Stimulated activated memory B cell treated with anti-CD40 and anti-IgM and Interleukin-4, amounts not matched to agents 10 μg/mL and 1 μg/mL and 100 μg/mL, for 72 hours (primary cell): ENCODE measurements around the gene BRD4.
A peak's percentile ranks its signal among the peaks of the same experiment; 100 is the strongest.

Source experiments
- ATAC-seq: fragments of 150-1000 bp; cut with Tn5 transposase; 2 replicates; pipeline ENCODE4 v1.10.0; 2021
- H3K27ac Mint-ChIP-seq: one replicate; pipeline ENCODE4 v1.8.0; 2022; ENCODE audit warnings: mild to moderate bottlenecking, mixed read lengths
- H3K27me3 Mint-ChIP-seq: one replicate; pipeline ENCODE4 v1.8.0; 2022; ENCODE audit warnings: mixed read lengths
- H3K36me3 Mint-ChIP-seq: one replicate; pipeline ENCODE4 v1.8.0; 2022; ENCODE audit warnings: mixed read lengths
- H3K4me1 Mint-ChIP-seq: one replicate; pipeline ENCODE4 v1.8.0; 2022; ENCODE audit warnings: mixed read lengths
- H3K4me3 Mint-ChIP-seq: one replicate; pipeline ENCODE4 v1.8.0; 2022; ENCODE audit warnings: mild to moderate bottlenecking, moderate library complexity, mixed read lengths
- H3K9me3 Mint-ChIP-seq: one replicate; pipeline ENCODE4 v1.8.0; 2022; ENCODE audit warnings: mixed read lengths

The BRD4 gene

GRCh38 chr19:15331419-15332310 is 674 bp downstream of the BRD4 start:
- peak overlapping the region; percentile 91 for H3K27ac Mint-ChIP-seq
- H3K4me1 Mint-ChIP-seq = peaks cover 69% of the 10 kb centered on the region
- peak; percentile 61 for ATAC-seq
- H3K9me3 Mint-ChIP-seq = no peaks in the 10 kb centered on the region
- H3K4me3 Mint-ChIP-seq = peak overlapping the region; percentile 92
- H3K36me3 Mint-ChIP-seq = peaks cover 18% of the 10 kb centered on the region
- no peaks in the 10 kb centered on the region for H3K27me3 Mint-ChIP-seq

DNA sequence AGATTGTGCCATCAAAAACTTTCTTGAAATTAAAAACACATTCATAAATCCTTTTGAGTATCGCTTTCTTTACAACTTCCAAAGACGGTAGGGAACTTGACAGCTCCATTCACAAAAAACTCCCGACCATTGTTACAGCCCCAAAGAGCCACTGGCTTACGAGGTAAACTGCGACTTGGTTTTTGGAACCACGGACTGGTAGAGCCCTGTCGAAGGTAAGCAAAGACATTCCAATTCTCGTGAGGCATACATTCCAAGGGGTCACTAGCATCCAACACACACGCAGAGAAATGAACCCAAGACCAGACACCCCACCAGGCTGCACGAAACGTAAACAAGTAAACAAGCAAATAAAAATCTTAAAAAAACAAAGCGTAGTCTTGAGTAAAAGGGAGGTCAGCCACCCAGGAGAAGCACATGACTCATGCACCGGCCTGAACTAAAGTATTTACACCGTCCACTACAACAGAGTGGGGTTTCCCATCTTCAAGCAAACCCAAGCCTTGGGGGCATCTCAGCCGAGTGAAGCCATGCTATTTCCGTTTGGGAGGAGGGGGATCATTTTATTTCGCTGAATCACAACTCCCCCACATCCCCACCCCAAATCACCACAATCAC is 1.4 kb downstream of the BRD4 start:
- Mint-ChIP-seq H3K4me3 (peak overlapping the region; percentile 92), H3K9me3 (no peaks in the 10 kb centered on the region), H3K27ac (peak overlapping the region; percentile 90), H3K36me3 (peaks cover 11% of the 10 kb centered on the region), H3K4me1 (peaks cover 71% of the 10 kb centered on the region), H3K27me3 (no peaks in the 10 kb centered on the region)
- ATAC-seq = no peak

DNA sequence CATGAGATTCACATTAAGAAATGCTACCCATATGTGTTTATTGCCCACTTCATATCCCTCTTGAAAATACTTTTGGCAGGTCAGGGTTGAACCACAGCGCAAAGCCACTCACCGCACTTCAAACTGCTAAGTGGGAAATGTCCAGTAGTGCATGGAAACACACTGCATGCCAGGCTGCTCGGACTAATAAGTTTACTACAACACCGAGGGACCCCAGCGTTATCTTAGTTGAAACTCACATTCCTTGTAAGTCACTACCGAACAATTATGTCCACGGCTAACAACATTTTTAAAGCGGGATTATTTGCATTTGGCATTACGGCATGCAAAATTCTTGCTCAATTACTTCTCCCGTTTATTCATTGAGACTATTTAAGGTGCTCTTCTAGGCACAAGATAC is 4.0 kb downstream of the BRD4 start:
- H3K27ac Mint-ChIP-seq = peak overlapping the region; percentile 67

DNA sequence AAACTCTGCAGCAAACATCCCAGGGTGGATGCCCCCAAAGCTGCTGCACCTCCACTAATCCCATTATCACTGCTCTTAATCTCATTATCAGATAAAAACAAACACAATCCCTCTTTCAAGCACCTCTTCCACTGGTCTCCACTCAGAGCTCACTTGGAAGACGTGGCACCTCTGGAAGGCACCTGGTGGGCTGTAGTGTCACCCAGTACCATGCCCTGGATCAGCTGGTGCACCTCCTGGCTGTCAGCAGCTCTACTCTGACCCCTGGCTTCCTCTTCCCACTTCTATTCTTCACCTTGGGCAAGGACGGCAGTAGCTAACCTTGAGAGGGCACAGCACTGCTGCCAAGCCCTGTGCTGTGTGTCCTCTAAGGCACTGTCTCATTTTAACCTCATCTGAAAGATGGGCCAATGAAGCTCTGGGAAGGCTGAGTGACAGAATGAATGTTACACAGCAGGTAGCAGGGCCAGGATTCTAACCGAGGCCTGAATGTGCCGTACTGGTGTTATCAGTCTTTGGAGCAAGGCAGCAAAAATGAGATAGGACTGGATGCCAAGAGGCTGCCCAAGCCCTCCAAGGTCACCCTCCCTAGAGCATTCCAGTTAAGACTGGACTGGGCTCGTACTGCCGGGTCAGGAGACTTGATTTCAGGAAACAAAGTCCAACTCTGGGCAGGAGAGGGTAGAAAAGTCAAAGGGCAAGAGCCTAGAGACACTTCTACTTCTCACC is 7.4 kb downstream of the BRD4 start:
- no peak overlapping the region for H3K4me3 Mint-ChIP-seq
- H3K27ac Mint-ChIP-seq = peak overlapping the region; percentile 54
- no peak for ATAC-seq
- peaks cover 92% of the 10 kb centered on the region for H3K4me1 Mint-ChIP-seq
- H3K9me3 Mint-ChIP-seq = no peaks in the 10 kb centered on the region
- peaks cover 11% of the 10 kb centered on the region for H3K36me3 Mint-ChIP-seq
- H3K27me3 Mint-ChIP-seq = no peaks in the 10 kb centered on the region

More for the DNA sequence above, 4.0 kb downstream of the BRD4 start:
- Mint-ChIP-seq H3K36me3 (peaks cover 7% of the 10 kb centered on the region), H3K27me3 (no peaks in the 10 kb centered on the region), H3K9me3 (no peaks in the 10 kb centered on the region), H3K4me1 (peaks cover 86% of the 10 kb centered on the region), H3K4me3 (no peak overlapping the region)
- no peak for ATAC-seq

DNA sequence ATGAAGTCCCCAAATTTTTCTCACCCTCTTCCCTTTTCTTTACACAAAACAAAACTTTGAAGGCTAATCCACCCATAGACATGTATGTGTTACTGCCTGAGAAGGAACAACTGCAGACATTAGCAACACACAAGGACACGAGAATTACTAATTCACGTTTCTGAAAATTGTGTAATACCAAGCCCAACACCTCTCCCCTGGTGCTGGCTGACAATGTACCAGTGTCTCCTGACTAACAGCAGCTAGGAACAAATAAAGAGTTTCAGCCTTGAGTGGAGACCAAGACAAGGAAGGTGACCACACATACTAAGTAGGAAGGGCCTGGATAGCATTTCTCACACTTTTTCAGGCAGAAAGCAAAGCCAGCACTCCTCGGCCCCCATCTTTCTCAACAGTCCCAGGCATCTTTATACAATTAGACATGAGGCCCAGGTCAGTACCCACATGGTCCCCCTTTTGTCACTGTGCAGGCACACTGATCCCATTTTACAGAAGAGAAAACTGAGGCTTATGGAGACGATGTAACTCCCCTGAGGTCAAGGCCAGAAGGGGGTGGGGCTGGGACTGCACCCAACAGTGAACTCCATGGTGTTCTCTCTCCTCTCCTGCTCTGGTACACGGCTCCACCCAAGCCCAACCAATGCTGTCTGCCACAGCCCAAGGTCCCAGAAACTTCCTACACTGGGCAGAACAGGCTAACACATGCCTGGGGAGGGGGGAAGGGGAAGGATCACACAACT is 8.7 kb downstream of the BRD4 start:
- H3K36me3 Mint-ChIP-seq = peaks cover 5% of the 10 kb centered on the region
- H3K27ac Mint-ChIP-seq = peak overlapping the region; percentile 54
- H3K4me3 Mint-ChIP-seq = no peak overlapping the region
- ATAC-seq = no peak
- H3K27me3 Mint-ChIP-seq = no peaks in the 10 kb centered on the region
- H3K4me1 Mint-ChIP-seq = peaks cover 91% of the 10 kb centered on the region
- no peaks in the 10 kb centered on the region for H3K9me3 Mint-ChIP-seq

DNA sequence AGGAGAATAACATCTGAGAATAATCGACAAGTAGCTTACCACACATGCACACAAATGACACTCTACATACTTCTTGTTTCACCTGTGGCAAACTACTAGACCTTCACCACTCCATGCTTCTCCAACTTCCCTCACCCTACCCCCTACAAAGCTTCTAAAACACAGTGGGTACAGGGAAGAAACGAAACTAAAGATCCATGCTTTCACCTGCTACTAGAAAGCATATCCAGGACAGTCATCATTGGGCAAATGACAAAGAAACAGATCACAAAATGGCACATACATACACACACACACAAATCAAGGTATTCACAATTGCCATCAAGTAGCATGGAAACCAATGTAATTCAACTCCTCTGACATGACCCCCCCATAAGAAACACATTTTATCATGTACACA is 10.6 kb downstream of the BRD4 start:
- peak overlapping the region; percentile 73 for H3K27ac Mint-ChIP-seq
- peaks cover 4% of the 10 kb centered on the region for H3K36me3 Mint-ChIP-seq
- no peaks in the 10 kb centered on the region for H3K9me3 Mint-ChIP-seq
- ATAC-seq = no peak
- H3K4me1 Mint-ChIP-seq = peaks cover 94% of the 10 kb centered on the region
- H3K27me3 Mint-ChIP-seq = no peaks in the 10 kb centered on the region
- H3K4me3 Mint-ChIP-seq = peak overlapping the region; percentile 7

GRCh38 chr19:15320116-15320515 is 12.2 kb downstream of the BRD4 start:
- Mint-ChIP-seq H3K36me3 (peaks cover 4% of the 10 kb centered on the region), H3K9me3 (no peaks in the 10 kb centered on the region), H3K27ac (no peak overlapping the region), H3K4me1 (peaks cover 89% of the 10 kb centered on the region), H3K4me3 (no peak overlapping the region), H3K27me3 (no peaks in the 10 kb centered on the region)
- no peak for ATAC-seq

DNA sequence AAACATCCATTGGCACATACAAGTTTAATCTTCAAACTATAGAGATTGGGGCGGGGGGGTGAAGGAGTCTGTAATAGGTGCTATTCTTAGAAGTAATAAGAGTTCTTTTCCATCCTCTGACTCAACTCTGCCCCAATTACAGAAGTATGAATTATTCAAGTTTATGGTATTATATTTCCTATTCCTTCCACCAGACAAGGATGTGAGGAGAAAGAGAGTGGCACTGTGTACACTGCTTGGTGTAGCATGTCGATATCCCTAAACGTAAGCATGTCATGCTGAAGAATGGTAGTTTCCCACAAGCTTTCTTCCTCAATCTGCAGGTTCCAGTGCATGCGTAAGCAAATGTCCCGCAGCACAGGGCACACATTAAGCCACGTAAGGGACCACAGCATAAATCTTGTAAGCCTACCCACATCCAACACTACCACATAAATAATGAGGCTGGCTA is 14.1 kb downstream of the BRD4 start:
- ATAC-seq = peak; percentile 83
- H3K27me3 Mint-ChIP-seq = no peaks in the 10 kb centered on the region
- peak overlapping the region; percentile 69 for H3K27ac Mint-ChIP-seq
- H3K4me3 Mint-ChIP-seq = peak overlapping the region; percentile 30
- H3K4me1 Mint-ChIP-seq = peaks cover 88% of the 10 kb centered on the region
- peaks cover 4% of the 10 kb centered on the region for H3K36me3 Mint-ChIP-seq
- H3K9me3 Mint-ChIP-seq = no peaks in the 10 kb centered on the region

DNA sequence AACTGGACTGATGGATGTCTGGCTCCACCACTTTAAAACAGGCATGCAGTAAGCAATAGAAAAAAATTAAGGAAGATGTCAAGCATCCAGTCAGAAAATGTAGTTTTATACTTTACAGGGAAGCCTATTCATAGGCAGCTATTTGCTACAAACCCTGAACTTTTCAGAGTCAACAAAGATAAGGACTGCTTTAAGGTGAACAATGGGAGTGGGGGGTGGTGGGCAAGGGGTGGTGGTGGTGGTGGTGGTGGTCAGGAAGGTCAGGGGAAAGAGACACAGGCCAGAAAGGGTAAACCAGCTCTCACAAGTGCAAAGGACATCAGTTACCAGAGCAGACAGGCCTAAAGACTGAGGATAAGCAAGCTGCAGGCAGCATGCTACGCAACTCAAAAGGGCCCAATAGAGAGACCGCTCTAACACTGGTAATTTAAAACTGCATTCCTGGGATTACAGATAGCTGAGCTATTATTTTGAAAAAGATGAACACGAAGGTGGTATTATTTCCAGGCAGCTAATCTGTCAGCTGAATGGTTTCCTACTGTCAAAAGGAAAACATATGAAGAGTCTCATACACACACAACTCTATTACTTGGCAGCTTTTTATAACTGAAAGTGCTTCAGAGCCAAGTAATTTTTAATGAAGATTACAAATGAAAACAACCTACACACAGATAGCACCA is 14.8 kb downstream of the BRD4 start:
- peak overlapping the region; percentile 50 for H3K4me3 Mint-ChIP-seq

DNA sequence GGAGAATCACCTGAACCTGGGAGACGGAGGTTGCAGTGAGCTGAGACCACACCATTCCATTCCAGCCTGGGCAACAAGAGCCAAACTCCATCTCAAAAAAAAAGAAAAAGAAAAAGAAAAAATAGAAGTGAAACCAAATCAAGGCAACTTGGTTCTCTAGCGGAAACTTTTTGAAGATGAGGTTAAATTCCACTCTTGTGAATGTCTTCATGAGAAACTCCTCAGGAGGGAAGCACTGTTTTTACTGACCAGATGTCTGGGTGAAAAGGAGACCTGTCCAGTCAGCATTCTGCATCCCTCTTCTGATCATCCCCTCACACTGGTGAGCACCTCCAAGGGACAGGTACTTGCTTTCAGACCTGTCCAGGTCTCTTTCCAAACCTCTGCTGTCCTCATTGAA is 15.8 kb downstream of the BRD4 start:
- Mint-ChIP-seq H3K36me3 (no peaks in the 10 kb centered on the region), H3K27ac (peak overlapping the region; percentile 75), H3K4me3 (peak overlapping the region; percentile 50), H3K27me3 (no peaks in the 10 kb centered on the region), H3K4me1 (peaks cover 91% of the 10 kb centered on the region), H3K9me3 (no peaks in the 10 kb centered on the region)
- ATAC-seq = peak; percentile 51

More for the DNA sequence above, 14.8 kb downstream of the BRD4 start:
- no peak for ATAC-seq
- Mint-ChIP-seq H3K9me3 (no peaks in the 10 kb centered on the region), H3K27me3 (no peaks in the 10 kb centered on the region), H3K4me1 (peaks cover 89% of the 10 kb centered on the region), H3K36me3 (peaks cover 4% of the 10 kb centered on the region), H3K27ac (peak overlapping the region; percentile 75)

DNA sequence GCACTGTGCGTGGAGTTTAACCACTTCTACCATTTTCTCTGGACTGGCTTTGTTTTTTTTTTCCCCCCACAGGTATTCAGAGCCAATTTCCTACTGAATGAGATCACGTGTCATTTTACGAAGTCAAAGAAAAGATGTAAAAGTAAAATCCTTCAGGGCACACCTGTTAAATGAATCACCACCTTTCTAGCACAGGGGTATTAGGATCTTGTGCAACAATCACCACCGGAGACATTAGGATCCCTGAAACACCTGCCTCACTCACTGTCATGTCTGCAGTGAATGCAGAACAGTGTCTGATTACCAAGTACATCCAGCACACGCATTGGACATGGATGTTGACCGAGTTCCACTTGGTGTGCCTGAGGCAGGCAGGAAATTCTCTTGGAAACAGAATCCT is 17.2 kb downstream of the BRD4 start:
- H3K4me1 Mint-ChIP-seq = peaks cover 89% of the 10 kb centered on the region
- no peak overlapping the region for H3K27ac Mint-ChIP-seq
- ATAC-seq = no peak
- H3K27me3 Mint-ChIP-seq = no peaks in the 10 kb centered on the region
- no peak overlapping the region for H3K4me3 Mint-ChIP-seq
- no peaks in the 10 kb centered on the region for H3K9me3 Mint-ChIP-seq
- no peaks in the 10 kb centered on the region for H3K36me3 Mint-ChIP-seq

GRCh38 chr19:15313649-15314279 is 18.6 kb downstream of the BRD4 start:
- Mint-ChIP-seq H3K27me3 (no peaks in the 10 kb centered on the region), H3K4me1 (peaks cover 86% of the 10 kb centered on the region), H3K27ac (no peak overlapping the region)

GRCh38 chr19:15307169-15307568 is 25.2 kb downstream of the BRD4 start:
- Mint-ChIP-seq H3K4me1 (peaks cover 83% of the 10 kb centered on the region), H3K27me3 (no peaks in the 10 kb centered on the region), H3K36me3 (peaks cover 5% of the 10 kb centered on the region), H3K27ac (no peak overlapping the region), H3K9me3 (no peaks in the 10 kb centered on the region), H3K4me3 (no peak overlapping the region)
- ATAC-seq = no peak

More at GRCh38 chr19:15313649-15314279, 18.6 kb downstream of the BRD4 start:
- ATAC-seq = no peak
- no peaks in the 10 kb centered on the region for H3K9me3 Mint-ChIP-seq
- no peak overlapping the region for H3K4me3 Mint-ChIP-seq
- H3K36me3 Mint-ChIP-seq = no peaks in the 10 kb centered on the region
